Keratinocyte (primary cell): Measurements from ENCODE around the gene BANP.
"Not testable (repeated sequence)": the region's sequence is repeated elsewhere in the genome, so short reads cannot be mapped to it uniquely, and the experiment has no call there.

Experiments used
- CTCF ChIP-seq, 3 experiments: IDR thresholded peaks in 1 of 3; conservative IDR thresholded peaks in 1 of 3; optimal IDR thresholded peaks in 1 of 3; 2 replicates in 2 of 3; 3 replicates in 1 of 3; pipeline versions ENCODE3 to v1.5.1; 2011; ENCODE audit warnings: low read length in 3 of 3, mild to moderate bottlenecking in 3 of 3, moderate library complexity in 2 of 3, control low read depth in 1 of 3, inconsistent platforms in 1 of 3; ENCODE audit not compliant: insufficient read depth in 2 of 3; ENCODE audit errors: extremely low read depth in 1 of 3
- EZH2 ChIP-seq: IDR thresholded peaks from one replicate; pipeline ENCODE4 v1.6.1; 2012; ENCODE audit warnings: inconsistent platforms, mild to moderate bottlenecking, low read length, moderate library complexity

- TF ChIP-seq CTCF (optimal IDR thresholded peaks at IDR 0.05 in 1 of 3, IDR thresholded peaks at IDR 0.05 in 1 of 3, conservative IDR thresholded peaks at IDR 0.05 in 1 of 3; ENCODE audit: extremely low read depth in 1 of 3, insufficient read depth in 2 of 3, low read length in 3 of 3); EZH2: not testable (repeated sequence)
Observed at GRCh38 chr16:87986361-87986849, 35.2 kb downstream of the BANP start.
